Neural progenitor cell (in vitro differentiated cells): ENCODE results near the gene C2orf69.

ENCODE experiments used
- EZH2 ChIP-seq: fragments of 200-600 bp; sonication (generic); IDR thresholded peaks from 2 replicates; pipeline ENCODE4 v1.6.1; 2017; ENCODE audit warnings: antibody characterized with exemption, mild to moderate bottlenecking, moderate library complexity
- TF ChIP-seq, protein P1 (sequence below): fragments of 200-600 bp; sonication (generic); IDR thresholded peaks from 2 replicates; pipeline ENCODE4 v1.5.1; 2017; ENCODE audit warnings: antibody characterized with exemption, mild to moderate bottlenecking

DNA sequence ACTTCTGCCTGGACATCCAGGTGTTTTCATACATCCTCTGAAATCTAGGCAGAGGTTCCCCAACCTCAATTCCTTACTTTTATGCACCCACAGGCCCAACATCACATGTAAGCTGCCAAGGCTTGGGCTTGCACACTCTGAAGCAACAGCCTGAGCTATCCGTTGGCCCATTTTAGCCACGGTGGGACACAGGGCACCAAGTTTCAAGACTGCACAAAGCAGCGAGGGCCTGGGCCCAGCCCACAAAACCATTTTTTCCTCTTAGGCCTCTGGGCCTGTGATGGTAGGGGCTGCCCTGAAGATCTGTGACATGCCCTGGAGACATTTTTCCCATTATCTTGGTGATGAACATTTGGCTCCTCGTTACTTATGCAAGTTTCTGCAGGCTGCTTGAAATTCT, 5.9 kb downstream of the C2orf69 start:
- no peak for TF ChIP-seq EZH2
- TF ChIP-seq, protein P1, sequence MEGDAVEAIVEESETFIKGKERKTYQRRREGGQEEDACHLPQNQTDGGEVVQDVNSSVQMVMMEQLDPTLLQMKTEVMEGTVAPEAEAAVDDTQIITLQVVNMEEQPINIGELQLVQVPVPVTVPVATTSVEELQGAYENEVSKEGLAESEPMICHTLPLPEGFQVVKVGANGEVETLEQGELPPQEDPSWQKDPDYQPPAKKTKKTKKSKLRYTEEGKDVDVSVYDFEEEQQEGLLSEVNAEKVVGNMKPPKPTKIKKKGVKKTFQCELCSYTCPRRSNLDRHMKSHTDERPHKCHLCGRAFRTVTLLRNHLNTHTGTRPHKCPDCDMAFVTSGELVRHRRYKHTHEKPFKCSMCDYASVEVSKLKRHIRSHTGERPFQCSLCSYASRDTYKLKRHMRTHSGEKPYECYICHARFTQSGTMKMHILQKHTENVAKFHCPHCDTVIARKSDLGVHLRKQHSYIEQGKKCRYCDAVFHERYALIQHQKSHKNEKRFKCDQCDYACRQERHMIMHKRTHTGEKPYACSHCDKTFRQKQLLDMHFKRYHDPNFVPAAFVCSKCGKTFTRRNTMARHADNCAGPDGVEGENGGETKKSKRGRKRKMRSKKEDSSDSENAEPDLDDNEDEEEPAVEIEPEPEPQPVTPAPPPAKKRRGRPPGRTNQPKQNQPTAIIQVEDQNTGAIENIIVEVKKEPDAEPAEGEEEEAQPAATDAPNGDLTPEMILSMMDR: no peak
